Activated CD8-positive, alpha-beta memory T cell treated with anti-CD3 and anti-CD28 coated beads for 24 hours (primary cell): ENCODE results near the gene DCP2.

Source experiments
- DNase-seq: peaks from one replicate; pipeline ENCODE4 v3.0.0-alpha.2; 2020

DCP2 gene

GRCh38 chr5:113024076-113024697 lies 47.6 kb downstream of the DCP2 start:
- no peak for DNase-seq

GRCh38 chr5:113025596-113025995 lies 49.0 kb downstream of the DCP2 start:
- no peak for DNase-seq

GRCh38 chr5:113026211-113026610 lies 49.6 kb downstream of the DCP2 start:
- no peak for DNase-seq

GRCh38 chr5:113027015-113027414 lies 50.4 kb downstream of the DCP2 start:
- no peak for DNase-seq

- no peak for DNase-seq
Measured at GRCh38 chr5:113027431-113027830, 50.8 kb downstream of the DCP2 start.

- no peak for DNase-seq
Measured at GRCh38 chr5:113029614-113030013, 53.0 kb downstream of the DCP2 start.

GRCh38 chr5:113031104-113031503 lies 54.5 kb downstream of the DCP2 start:
- no peak for DNase-seq

- DNase-seq, result no peak
Measured at GRCh38 chr5:113031557-113031956, 55.0 kb downstream of the DCP2 start.

- DNase-seq, result no peak
Measured at GRCh38 chr5:113034182-113034773, 57.7 kb downstream of the DCP2 start.

- no peak for DNase-seq
Measured at GRCh38 chr5:113035096-113035495, 58.5 kb downstream of the DCP2 start.

- DNase-seq, result no peak
Measured at GRCh38 chr5:113036321-113036720, 59.7 kb downstream of the DCP2 start.

- no peak for DNase-seq
Measured at GRCh38 chr5:113036826-113037225, 60.2 kb downstream of the DCP2 start.

GRCh38 chr5:113038136-113038535 lies 61.5 kb downstream of the DCP2 start:
- no peak for DNase-seq

- no peak for DNase-seq
Measured at GRCh38 chr5:113038714-113039113, 62.1 kb downstream of the DCP2 start.

- no peak for DNase-seq
Measured at GRCh38 chr5:113039229-113039933, 62.8 kb downstream of the DCP2 start.

- DNase-seq, result no peak
Measured at GRCh38 chr5:113039934-113040285, 63.3 kb downstream of the DCP2 start.

- peak; percentile 26 for DNase-seq
Measured at GRCh38 chr5:113040672-113041260, 64.2 kb downstream of the DCP2 start.

- DNase-seq, result peak; percentile 0
Measured at GRCh38 chr5:113042491-113043243, 66.1 kb downstream of the DCP2 start.

GRCh38 chr5:113043491-113043931 lies 66.9 kb downstream of the DCP2 start:
- peak; percentile 59 for DNase-seq

GRCh38 chr5:113044776-113045465 lies 68.3 kb downstream of the DCP2 start:
- no peak for DNase-seq

GRCh38 chr5:113047234-113047633 lies 70.6 kb downstream of the DCP2 start:
- DNase-seq, result no peak
